GM18909 (cell line): Measurements from ENCODE around the gene NOTUM.
A peak's percentile ranks its signal among the peaks of the same experiment; 100 is the strongest.
"Not testable (repeated sequence)": the region's sequence is repeated elsewhere in the genome, so short reads cannot be mapped to it uniquely, and the experiment has no call there.

Experiments used
- ATAC-seq: cut with Tn5 transposase; IDR thresholded peaks from one replicate; pipeline ENCODE4 v1.9.1; 2021; ENCODE audit warnings: mild to moderate bottlenecking; ENCODE audit not compliant: unreplicated experiment, poor library complexity

Gene NOTUM

GRCh38 chr17:81959362-81960129 is 1.4 kb downstream of the NOTUM start:
- ATAC-seq = peak; percentile 54

GRCh38 chr17:81958633-81959342 is 2.2 kb downstream of the NOTUM start:
- ATAC-seq = no peak

GRCh38 chr17:81957691-81958432 is 3.1 kb downstream of the NOTUM start:
- ATAC-seq = no peak

DNA sequence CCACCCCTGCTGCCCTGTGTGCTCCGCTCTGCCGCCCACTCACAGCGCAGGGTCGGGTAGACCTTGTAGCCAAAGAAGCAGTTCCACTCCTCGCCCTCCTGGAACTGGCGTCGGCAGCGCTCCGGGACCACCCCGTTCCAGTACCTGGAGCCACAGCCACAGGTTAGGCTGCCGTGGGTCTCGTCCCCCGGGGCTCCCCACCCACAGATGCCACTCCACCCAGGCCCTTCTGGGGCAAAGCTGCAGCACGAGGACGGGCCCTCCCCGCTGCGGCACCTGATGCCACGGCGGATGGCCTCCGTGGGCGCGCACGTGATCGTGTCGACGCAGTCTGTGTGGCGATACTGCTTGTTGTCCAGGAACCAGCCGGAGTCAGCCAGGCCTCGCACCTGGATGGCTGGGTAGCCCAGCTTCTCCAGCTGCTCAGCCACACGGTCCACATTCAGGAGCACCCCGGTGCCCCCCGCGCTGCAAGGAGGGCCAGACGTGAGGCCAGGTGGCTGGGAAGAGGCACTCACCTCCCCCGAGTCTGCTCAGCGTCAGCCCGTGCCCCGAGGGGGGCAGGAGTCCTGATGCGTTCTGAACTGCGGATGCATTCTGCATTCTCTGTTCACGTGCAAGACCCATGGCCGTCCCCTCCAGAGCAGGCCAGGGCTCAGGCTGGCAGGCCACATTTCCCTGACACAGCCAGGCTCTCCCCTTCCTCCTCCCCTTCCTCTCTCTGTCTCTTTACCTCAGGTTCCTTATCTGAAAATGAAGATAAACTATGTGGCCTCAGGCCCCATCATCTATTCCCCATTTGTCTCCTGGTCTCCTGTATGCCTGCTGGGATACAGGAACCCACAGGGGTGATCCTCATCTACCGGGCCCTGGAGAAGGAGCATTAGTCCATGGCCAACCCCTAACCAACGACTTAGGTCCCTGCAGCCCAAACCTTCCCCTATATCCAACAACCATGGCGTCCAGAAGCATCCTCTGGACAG is 4.1 kb downstream of the NOTUM start:
- ATAC-seq = no peak

- no peak for ATAC-seq
These were observed 5.0 kb downstream of the NOTUM start for GRCh38 chr17:81955756-81956544.

DNA sequence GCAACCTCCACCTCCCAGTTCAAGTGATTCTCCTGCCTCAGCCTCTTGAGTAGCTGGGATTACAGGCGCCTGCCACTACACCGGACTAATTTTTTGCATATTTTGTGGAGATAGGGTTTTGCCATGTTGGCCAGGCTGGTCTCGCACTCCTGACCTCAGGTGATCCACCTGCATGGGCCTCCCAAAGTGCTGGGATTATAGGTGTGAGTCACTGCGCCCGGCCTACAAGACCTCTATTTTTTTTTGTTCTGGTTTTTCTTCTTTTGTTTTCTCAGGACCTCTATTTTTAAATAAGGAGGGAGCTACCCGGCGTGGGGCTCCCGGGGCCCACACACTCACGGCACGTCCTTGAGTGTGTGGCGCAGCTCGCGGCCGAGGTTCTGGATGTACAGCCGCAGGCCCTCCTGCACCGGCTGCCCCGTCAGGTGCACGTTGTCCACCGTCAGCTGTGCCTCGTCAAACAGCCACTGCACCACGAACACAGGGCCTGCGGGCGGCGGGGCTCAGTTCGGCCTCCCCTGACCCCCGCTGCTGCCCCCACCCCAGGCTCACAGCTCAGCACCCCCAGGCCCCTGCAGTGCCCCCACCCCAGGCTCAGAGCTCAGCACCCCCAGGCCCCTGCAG is 5.8 kb downstream of the NOTUM start:
- no peak for ATAC-seq

- no peak for ATAC-seq
These were observed 6.6 kb downstream of the NOTUM start for GRCh38 chr17:81954131-81955057.

DNA sequence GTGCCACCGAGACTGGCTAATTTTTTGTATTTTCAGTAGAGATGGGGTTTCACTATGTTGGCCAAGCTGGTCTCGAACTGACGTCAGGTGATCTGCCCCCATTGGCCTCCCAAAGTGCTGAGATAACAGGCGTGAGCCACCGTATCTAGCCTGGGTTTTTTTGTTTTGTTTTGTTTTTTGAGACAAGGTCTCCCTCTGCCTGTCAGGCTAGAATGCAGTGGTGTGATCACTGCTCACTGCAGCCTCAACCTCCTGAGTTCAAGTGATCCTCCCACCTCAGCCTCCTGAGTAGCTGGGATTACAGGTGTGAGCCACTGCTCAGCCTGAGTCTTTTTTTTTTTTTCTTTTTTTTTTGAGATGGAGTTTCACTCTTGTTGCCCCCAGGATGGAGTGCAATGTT is 7.5 kb downstream of the NOTUM start:
- not testable (repeated sequence) for ATAC-seq

- ATAC-seq = no peak
These were observed 8.2 kb downstream of the NOTUM start for GRCh38 chr17:81952792-81953228.

- no peak for ATAC-seq
These were observed 9.0 kb downstream of the NOTUM start for GRCh38 chr17:81951785-81952684.

GRCh38 chr17:81950501-81950900 is 10.5 kb downstream of the NOTUM start:
- ATAC-seq = no peak

GRCh38 chr17:81948635-81949378 is 12.2 kb downstream of the NOTUM start:
- ATAC-seq = no peak

DNA sequence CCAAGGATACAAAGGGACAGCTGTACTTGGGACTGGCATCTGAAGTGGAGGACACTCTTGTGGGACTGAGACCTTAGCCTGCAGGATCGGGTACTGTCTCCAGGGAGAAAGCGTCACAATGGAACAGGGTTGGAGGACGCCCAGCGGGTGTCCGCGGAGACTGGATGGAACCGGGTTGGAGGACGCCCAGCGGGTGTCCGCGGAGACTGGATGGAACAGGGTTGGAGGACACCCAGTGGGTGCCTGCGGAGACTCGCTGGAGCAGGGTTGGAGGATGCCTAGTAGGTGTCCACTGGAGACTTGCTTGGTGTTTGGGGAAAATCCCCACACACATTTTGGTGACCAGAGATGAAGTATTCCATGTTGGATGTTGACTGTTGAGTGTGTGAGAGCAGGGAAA is 13.8 kb downstream of the NOTUM start, which contains the start of gene MYADML2:
Gene MYADML2, minus strand, starts transcription at position 45 of the 400 bp plus-strand sequence. CDS start 5,492 bp downstream, outside the sequence.
- ATAC-seq = no peak

GRCh38 chr17:81944858-81945257 is 16.1 kb downstream of the NOTUM start:
- ATAC-seq = no peak

DNA sequence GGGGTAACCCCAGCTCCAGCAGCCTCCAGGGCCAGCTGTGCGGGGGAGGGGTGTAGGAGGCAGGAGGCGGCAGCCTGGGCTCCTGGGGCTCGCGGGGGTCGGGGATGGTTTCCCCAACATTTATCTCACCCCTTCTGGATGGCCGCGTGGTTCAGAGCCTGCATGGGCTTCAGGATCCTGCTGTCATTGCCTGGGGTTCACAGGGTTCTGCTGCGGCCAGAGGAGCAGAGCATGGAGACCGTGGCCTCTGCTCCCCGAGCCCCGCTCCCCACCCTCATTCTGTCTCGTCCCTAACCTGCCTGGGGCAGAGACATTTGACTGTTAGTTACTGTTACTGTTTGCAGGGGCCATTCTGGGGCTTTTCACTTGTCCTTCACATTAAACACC is 18.8 kb downstream of the NOTUM start:
- ATAC-seq = no peak
